ENCODE measurements around the gene GSTO2.

The GSTO2 gene

DNA sequence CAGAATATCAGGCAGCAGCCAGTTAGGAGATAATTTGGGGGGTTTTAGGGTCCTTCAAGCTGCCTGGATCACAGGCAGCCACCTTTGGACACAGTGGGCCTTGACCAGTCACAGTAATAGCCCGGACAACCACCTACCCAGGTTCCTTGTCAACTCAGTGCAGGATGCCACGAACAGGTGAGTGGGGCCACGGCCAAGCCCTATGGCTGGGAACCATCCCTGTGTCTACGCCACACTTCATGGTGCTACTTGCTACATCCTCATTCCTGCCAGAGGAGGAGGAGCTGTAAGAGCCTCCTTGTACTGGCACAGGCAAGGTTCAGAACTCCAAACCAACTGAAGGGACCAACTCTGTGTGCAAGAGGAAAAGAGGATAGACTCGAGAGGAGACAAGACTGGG is 49.3 kb downstream of the GSTO2 start:
- TF ChIP-seq GATA3 (IDR thresholded peaks at IDR 0.05; ENCODE audit: low read depth, low read length): no peak
- TF ChIP-seq GATA2 (IDR thresholded peaks at IDR 0.05; ENCODE audit: low read depth, low read length): no peak

- TF ChIP-seq GATA2 (IDR thresholded peaks at IDR 0.05; ENCODE audit: low read depth, low read length) (no peak), GATA3 (IDR thresholded peaks at IDR 0.05; ENCODE audit: low read depth, low read length) (no peak)
Observed at GRCh38 chr10:104318810-104319741, 50.1 kb downstream of the GSTO2 start.

DNA sequence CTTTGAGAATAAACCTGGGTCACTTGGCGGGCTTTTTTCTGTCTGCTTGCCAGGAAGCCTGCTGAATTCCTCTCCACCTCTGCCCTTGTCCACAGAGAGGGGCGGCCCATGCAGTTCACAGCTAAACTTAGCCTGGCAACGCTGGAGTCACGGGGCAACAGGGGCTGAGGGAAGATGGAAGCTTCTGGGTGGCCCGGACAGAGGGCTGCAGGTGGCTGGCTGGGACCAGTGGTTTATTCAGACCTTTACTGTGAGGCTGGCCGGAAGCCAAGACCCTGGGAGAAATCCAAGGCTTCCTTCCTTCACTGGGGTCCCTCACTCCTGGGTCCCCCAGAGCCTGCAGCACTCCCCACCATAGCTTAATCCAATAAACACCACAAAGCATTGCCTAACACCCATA is 52.2 kb downstream of the GSTO2 start:
- TF ChIP-seq GATA3 (IDR thresholded peaks at IDR 0.05; ENCODE audit: low read depth, low read length): no peak
- TF ChIP-seq GATA2 (IDR thresholded peaks at IDR 0.05; ENCODE audit: low read depth, low read length): no peak

GRCh38 chr10:104321725-104322415 is 52.9 kb downstream of the GSTO2 start:
- TF ChIP-seq GATA3 (IDR thresholded peaks at IDR 0.05; ENCODE audit: low read depth, low read length) (no peak), GATA2 (IDR thresholded peaks at IDR 0.05; ENCODE audit: low read depth, low read length) (no peak)

GRCh38 chr10:104322416-104322782 is 53.4 kb downstream of the GSTO2 start:
- TF ChIP-seq GATA2 (IDR thresholded peaks at IDR 0.05; ENCODE audit: low read depth, low read length) (no peak), GATA3 (IDR thresholded peaks at IDR 0.05; ENCODE audit: low read depth, low read length) (no peak)

- TF ChIP-seq GATA2 (IDR thresholded peaks at IDR 0.05; ENCODE audit: low read depth, low read length): no peak
- TF ChIP-seq GATA3 (IDR thresholded peaks at IDR 0.05; ENCODE audit: low read depth, low read length): no peak
Observed at GRCh38 chr10:104323085-104323484, 54.1 kb downstream of the GSTO2 start.

DNA sequence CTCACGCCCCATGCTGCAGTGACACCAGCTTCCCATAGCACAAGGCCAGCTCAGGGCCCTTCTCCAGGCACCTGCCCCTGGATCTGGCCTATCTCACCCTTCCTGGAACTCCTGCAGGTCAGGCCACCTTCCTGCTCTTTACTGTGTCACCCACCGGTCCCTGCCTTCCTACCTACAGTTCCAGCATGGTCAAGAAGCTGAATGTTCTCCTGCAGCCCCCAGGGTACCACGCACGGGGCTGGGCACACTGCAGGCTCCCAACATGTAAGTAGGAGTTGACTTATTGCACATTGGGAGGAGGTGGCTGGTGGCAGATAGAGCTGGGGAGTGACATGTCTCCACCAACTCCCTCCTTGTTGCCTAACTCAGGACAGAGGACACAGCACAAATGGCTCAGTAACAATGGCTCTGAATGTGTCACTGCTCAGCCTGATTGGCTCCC is 54.8 kb downstream of the GSTO2 start:
- TF ChIP-seq GATA2 (IDR thresholded peaks at IDR 0.05; ENCODE audit: low read depth, low read length) (no peak), GATA3 (IDR thresholded peaks at IDR 0.05; ENCODE audit: low read depth, low read length) (no peak)

DNA sequence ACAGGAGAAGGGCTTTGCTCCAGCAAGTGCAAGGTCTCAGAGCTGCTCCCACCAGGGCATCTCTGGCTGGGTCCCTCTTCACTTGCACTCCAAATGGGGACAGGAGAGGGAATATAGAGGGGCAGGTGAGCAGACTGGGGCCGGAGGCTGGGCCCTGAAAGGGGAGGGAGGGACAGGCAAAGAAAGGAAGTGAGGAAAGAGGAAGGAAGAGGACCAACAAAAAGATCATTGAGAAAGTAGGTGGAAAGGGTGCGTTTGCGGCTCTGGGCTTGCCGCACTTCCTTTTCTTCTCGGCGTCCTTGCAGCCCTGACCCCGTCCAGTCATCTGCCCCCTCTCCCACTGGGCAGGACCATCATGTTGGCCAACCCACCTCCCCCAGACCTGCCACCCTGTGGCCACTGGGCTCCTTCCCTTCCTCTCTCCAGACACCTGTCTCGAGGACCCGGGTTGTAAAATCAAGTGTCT is 55.3 kb downstream of the GSTO2 start:
- TF ChIP-seq GATA2 (IDR thresholded peaks at IDR 0.05; ENCODE audit: low read depth, low read length): no peak
- TF ChIP-seq GATA3 (IDR thresholded peaks at IDR 0.05; ENCODE audit: low read depth, low read length): no peak

DNA sequence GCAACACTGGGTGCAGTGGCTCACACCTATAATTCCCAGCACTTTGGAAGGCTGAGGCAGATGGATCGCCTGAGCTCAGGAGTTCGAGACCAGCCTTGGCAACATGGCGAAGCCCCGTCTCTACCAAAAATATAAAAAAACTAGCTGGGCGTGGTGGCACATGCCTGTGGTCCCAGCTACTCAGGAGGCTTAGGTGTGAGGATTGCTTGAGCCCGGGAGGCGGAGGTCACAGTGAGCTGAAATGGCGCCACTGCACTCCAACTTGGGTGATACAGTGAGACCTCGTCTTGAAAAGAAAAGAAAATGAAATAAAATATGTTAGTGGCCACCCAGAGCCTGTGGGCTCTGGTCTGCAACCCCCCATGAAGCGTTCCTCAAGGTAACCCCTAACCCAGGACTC is 55.9 kb downstream of the GSTO2 start:
- no peak for TF ChIP-seq GATA3 (IDR thresholded peaks at IDR 0.05; ENCODE audit: low read depth, low read length)
- TF ChIP-seq GATA2 (IDR thresholded peaks at IDR 0.05; ENCODE audit: low read depth, low read length): no peak

DNA sequence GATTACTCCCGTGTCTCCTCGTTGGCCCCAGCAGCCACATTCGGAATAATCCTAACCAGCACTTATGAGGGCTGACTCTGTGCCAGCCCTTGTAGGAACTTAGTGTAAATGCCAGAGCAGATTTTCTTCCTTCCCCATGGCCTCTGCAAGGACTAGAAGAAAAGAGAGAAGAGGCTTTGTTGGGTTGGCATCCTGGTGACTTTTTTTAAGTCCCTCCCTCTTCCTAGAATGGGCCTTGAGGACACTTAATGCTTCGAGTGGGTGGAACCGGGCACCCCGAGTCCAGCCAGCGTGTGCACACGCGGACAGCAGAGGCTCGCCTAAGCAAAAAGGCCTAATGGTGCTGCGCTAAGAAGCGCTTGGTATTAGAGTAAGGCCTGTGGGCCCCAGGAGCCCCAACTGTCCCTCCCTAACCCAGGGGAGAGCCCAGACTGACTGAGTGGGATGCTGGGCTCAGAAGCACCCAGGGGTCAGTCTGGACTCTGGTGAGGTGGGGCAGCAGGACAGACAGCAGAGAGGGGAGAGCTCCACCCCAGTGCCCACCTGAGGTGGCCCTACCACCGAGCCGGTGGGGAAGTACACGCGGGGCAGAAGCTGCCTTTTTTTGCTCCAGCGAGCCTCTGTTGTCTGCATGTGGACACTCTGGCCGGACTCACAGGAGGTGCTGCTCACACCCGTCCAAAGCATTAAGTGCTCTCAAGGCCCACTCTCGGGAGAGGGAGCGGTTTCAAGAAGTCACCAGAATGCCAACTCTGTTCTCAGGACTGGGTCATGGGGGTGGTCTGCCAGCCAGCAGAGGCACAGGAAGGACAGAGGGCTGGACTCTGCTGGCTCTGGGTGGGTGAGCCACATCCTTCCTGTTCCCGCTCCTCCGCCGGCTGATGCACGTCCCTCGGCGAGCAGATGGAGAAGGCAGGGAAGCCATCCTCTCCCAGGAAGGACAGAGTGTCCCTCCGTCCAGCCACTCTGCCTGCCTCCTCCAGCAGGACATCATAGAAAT is 56.8 kb downstream of the GSTO2 start:
- TF ChIP-seq GATA3 (IDR thresholded peaks at IDR 0.05; ENCODE audit: low read depth, low read length) (no peak), GATA2 (IDR thresholded peaks at IDR 0.05; ENCODE audit: low read depth, low read length) (no peak)

GRCh38 chr10:104326991-104327610 is 58.1 kb downstream of the GSTO2 start:
- TF ChIP-seq GATA3 (IDR thresholded peaks at IDR 0.05; ENCODE audit: low read depth, low read length) (no peak), GATA2 (IDR thresholded peaks at IDR 0.05; ENCODE audit: low read depth, low read length) (no peak)

GRCh38 chr10:104327745-104328645 is 59.0 kb downstream of the GSTO2 start:
- TF ChIP-seq GATA2 (IDR thresholded peaks at IDR 0.05; ENCODE audit: low read depth, low read length) (no peak), GATA3 (IDR thresholded peaks at IDR 0.05; ENCODE audit: low read depth, low read length) (no peak)

GRCh38 chr10:104328646-104328895 is 59.6 kb downstream of the GSTO2 start:
- TF ChIP-seq GATA2 (IDR thresholded peaks at IDR 0.05; ENCODE audit: low read depth, low read length) (no peak), GATA3 (IDR thresholded peaks at IDR 0.05; ENCODE audit: low read depth, low read length) (no peak)
